ENCODE measurements around the gene KCNIP1. TPM values are rescaled to one million over a fixed set of nuclear protein-coding genes. Genes with fewer than 3 reads are reported as not detected.

KCNIP1 gene
- polyA plus RNA-seq, 1 donor from 2014 or later = 13.8 TPM

DNA sequence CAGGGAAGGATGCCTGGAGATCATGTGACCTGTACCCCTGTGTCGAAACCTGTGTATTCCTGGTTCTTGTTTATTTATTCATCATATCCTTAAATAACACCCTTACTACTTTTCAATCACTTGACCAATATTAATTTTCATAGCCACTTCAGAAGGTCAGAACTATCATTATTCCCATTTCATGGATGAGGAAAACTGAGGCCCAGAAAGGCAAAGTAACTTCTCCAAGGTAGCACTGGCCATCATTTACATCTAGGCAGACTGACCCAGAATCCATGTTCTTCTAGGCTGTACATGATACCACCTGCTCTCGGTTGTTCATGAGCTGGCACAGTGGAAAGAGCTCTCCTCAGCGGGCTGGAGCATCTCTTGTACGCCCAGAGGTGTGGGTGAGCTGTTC lies 49.4 kb downstream of the KCNIP1 start:
- H3K9me3 ChIP-seq (ENCODE audit: low read length) = no peaks in the 10 kb centered on the region
- no peak overlapping the region for H3K4me2 ChIP-seq (ENCODE audit: low read length)
- TF ChIP-seq RAD21 (conservative IDR thresholded peaks at IDR 0.05) (no peak), TAF1 (IDR thresholded peaks at IDR 0.05; ENCODE audit: low read depth) (no peak), EZH2 (IDR thresholded peaks at IDR 0.05; ENCODE audit: borderline replicate concordance, insufficient read depth, low read length, poor library complexity, severe bottlenecking) (no peak), POLR2AphosphoS5 (IDR thresholded peaks at IDR 0.05) (no peak)
- H3K27me3 ChIP-seq (ENCODE audit: insufficient read depth, low read depth, low read length) = no peaks in the 10 kb centered on the region
- no peaks in the 10 kb centered on the region for H3K79me2 ChIP-seq (replicated peaks; ENCODE audit: insufficient read depth, low read length)
- H4K20me1 ChIP-seq (ENCODE audit: insufficient read depth) = no peaks in the 10 kb centered on the region
- no peaks in the 10 kb centered on the region for H3F3A ChIP-seq (ENCODE audit: insufficient read depth, low read length, poor library complexity, severe bottlenecking)
- no peaks in the 10 kb centered on the region for H3K9me2 ChIP-seq (ENCODE audit: insufficient read depth, low read length)
- no peaks in the 10 kb centered on the region for H3K36me3 ChIP-seq (ENCODE audit: insufficient read depth, low read length)
- no peak overlapping the region for H2AFZ ChIP-seq (ENCODE audit: low read depth, low read length)
- H3K4me3 ChIP-seq (ENCODE audit: low read length) = no peak overlapping the region
- H3K9ac ChIP-seq (ENCODE audit: low read length) = no peak overlapping the region
- no peak overlapping the region for H3K27ac ChIP-seq (ENCODE audit: low read length)

- H3K4me2 ChIP-seq (ENCODE audit: low read length) = no peak overlapping the region
- no peaks in the 10 kb centered on the region for H3K36me3 ChIP-seq (ENCODE audit: insufficient read depth, low read length)
- H3K27ac ChIP-seq (ENCODE audit: low read length) = peak overlapping the region; percentile 69
- no peaks in the 10 kb centered on the region for H4K20me1 ChIP-seq (ENCODE audit: insufficient read depth)
- H3K27me3 ChIP-seq (ENCODE audit: insufficient read depth, low read depth, low read length) = no peaks in the 10 kb centered on the region
- no peaks in the 10 kb centered on the region for H3K9me3 ChIP-seq (ENCODE audit: low read length)
- peak overlapping the region; percentile 37 for H3K4me3 ChIP-seq (ENCODE audit: low read length)
- H3K9ac ChIP-seq (ENCODE audit: low read length) = no peak overlapping the region
- TF ChIP-seq EP300 (conservative IDR thresholded peaks at IDR 0.05; ENCODE audit: poor library complexity, severe bottlenecking) (peak; percentile 49), POLR2AphosphoS5 (IDR thresholded peaks at IDR 0.05) (peak; percentile 70), EZH2 (IDR thresholded peaks at IDR 0.05; ENCODE audit: borderline replicate concordance, insufficient read depth, low read length, poor library complexity, severe bottlenecking) (no peak), RAD21 (conservative IDR thresholded peaks at IDR 0.05) (no peak), TAF1 (IDR thresholded peaks at IDR 0.05; ENCODE audit: low read depth) (no peak)
- TF ChIP-seq, protein P1, sequence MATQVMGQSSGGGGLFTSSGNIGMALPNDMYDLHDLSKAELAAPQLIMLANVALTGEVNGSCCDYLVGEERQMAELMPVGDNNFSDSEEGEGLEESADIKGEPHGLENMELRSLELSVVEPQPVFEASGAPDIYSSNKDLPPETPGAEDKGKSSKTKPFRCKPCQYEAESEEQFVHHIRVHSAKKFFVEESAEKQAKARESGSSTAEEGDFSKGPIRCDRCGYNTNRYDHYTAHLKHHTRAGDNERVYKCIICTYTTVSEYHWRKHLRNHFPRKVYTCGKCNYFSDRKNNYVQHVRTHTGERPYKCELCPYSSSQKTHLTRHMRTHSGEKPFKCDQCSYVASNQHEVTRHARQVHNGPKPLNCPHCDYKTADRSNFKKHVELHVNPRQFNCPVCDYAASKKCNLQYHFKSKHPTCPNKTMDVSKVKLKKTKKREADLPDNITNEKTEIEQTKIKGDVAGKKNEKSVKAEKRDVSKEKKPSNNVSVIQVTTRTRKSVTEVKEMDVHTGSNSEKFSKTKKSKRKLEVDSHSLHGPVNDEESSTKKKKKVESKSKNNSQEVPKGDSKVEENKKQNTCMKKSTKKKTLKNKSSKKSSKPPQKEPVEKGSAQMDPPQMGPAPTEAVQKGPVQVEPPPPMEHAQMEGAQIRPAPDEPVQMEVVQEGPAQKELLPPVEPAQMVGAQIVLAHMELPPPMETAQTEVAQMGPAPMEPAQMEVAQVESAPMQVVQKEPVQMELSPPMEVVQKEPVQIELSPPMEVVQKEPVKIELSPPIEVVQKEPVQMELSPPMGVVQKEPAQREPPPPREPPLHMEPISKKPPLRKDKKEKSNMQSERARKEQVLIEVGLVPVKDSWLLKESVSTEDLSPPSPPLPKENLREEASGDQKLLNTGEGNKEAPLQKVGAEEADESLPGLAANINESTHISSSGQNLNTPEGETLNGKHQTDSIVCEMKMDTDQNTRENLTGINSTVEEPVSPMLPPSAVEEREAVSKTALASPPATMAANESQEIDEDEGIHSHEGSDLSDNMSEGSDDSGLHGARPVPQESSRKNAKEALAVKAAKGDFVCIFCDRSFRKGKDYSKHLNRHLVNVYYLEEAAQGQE (IDR thresholded peaks at IDR 0.05; ENCODE audit: borderline replicate concordance) = peak; percentile 62
- TF ChIP-seq, protein P2, sequence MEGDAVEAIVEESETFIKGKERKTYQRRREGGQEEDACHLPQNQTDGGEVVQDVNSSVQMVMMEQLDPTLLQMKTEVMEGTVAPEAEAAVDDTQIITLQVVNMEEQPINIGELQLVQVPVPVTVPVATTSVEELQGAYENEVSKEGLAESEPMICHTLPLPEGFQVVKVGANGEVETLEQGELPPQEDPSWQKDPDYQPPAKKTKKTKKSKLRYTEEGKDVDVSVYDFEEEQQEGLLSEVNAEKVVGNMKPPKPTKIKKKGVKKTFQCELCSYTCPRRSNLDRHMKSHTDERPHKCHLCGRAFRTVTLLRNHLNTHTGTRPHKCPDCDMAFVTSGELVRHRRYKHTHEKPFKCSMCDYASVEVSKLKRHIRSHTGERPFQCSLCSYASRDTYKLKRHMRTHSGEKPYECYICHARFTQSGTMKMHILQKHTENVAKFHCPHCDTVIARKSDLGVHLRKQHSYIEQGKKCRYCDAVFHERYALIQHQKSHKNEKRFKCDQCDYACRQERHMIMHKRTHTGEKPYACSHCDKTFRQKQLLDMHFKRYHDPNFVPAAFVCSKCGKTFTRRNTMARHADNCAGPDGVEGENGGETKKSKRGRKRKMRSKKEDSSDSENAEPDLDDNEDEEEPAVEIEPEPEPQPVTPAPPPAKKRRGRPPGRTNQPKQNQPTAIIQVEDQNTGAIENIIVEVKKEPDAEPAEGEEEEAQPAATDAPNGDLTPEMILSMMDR (IDR thresholded peaks at IDR 0.05; ENCODE audit: poor library complexity, severe bottlenecking) = no peak
- no peaks in the 10 kb centered on the region for H3K79me2 ChIP-seq (replicated peaks; ENCODE audit: insufficient read depth, low read length)
- no peaks in the 10 kb centered on the region for H3K9me2 ChIP-seq (ENCODE audit: insufficient read depth, low read length)
- H2AFZ ChIP-seq (ENCODE audit: low read depth, low read length) = no peak overlapping the region
- no peaks in the 10 kb centered on the region for H3F3A ChIP-seq (ENCODE audit: insufficient read depth, low read length, poor library complexity, severe bottlenecking)
These were observed 50.9 kb downstream of the KCNIP1 start for GRCh38 chr5:170554521-170555267.

- Histone ChIP-seq H3F3A (ENCODE audit: insufficient read depth, low read length, poor library complexity, severe bottlenecking) (no peaks in the 10 kb centered on the region), H3K79me2 (replicated peaks; ENCODE audit: insufficient read depth, low read length) (no peaks in the 10 kb centered on the region), H4K20me1 (ENCODE audit: insufficient read depth) (no peaks in the 10 kb centered on the region), H3K27ac (ENCODE audit: low read length) (no peak overlapping the region), H3K9ac (ENCODE audit: low read length) (no peak overlapping the region), H2AFZ (ENCODE audit: low read depth, low read length) (no peak overlapping the region), H3K9me2 (ENCODE audit: insufficient read depth, low read length) (no peaks in the 10 kb centered on the region), H3K36me3 (ENCODE audit: insufficient read depth, low read length) (no peaks in the 10 kb centered on the region), H3K4me2 (ENCODE audit: low read length) (no peak overlapping the region), H3K27me3 (ENCODE audit: insufficient read depth, low read depth, low read length) (no peaks in the 10 kb centered on the region), H3K9me3 (ENCODE audit: low read length) (no peaks in the 10 kb centered on the region), H3K4me3 (ENCODE audit: low read length) (no peak overlapping the region)
- no peak for TF ChIP-seq EZH2 (IDR thresholded peaks at IDR 0.05; ENCODE audit: borderline replicate concordance, insufficient read depth, low read length, poor library complexity, severe bottlenecking)
- TF ChIP-seq MXI1 (conservative IDR thresholded peaks at IDR 0.05; ENCODE audit: poor library complexity, severe bottlenecking) = no peak
- TF ChIP-seq, protein P1 (IDR thresholded peaks at IDR 0.05; ENCODE audit: borderline replicate concordance) = no peak
- TF ChIP-seq EP300 (conservative IDR thresholded peaks at IDR 0.05; ENCODE audit: poor library complexity, severe bottlenecking) = no peak
- no peak for TF ChIP-seq RAD21 (conservative IDR thresholded peaks at IDR 0.05)
These were observed 53.5 kb downstream of the KCNIP1 start for GRCh38 chr5:170557314-170557713.
